ENCODE data around the gene ZC3H15.
A peak's percentile ranks its signal among the peaks of the same experiment; 100 is the strongest.
"Not testable (repeated sequence)": the region's sequence is repeated elsewhere in the genome, so short reads cannot be mapped to it uniquely, and the experiment has no call there.

Gene ZC3H15

DNA sequence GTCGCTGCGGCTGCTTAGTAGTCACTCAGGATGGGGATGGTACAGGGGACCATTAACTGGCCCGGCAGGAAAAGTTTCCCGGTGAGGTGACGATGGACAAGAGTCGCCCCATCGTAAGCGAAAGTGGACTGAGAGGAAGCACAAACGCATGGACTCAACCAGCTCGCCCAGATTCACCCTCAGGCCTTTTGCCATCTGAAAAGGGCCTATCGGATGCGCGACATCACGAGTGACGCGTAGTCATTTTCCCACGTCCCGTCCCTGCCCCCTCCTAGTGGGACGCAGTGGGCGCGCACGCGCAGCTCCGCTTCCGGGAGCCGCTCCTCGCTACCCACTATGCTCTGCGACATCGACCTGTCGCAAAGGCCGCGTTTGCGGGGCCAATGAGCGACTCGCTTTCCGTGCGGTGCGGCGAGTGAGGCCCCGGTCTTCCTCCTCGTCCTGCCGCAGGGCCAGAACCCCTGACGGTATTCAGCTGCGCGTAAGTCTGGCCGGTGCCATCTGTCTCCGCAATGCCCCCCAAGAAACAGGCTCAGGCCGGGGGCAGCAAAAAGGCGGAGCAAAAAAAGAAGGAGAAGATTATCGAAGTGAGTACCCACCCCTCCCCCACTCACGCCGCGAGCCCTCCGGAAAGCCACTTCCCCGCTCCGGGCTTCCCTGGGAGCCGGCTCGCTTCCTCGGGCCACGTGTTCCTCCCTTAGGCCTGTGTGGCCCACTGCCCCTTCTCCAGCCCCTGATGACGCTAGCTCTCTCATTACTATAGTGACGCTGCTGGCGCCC lies at the start of gene ZC3H15:
ZC3H15 (plus strand) TSS at position 390 of the 780 bp plus-strand sequence; CDS start at position 513, 123 bp downstream.
- peak; percentile 96 for DNase-seq (ENCODE audit: low spot score)

DNA sequence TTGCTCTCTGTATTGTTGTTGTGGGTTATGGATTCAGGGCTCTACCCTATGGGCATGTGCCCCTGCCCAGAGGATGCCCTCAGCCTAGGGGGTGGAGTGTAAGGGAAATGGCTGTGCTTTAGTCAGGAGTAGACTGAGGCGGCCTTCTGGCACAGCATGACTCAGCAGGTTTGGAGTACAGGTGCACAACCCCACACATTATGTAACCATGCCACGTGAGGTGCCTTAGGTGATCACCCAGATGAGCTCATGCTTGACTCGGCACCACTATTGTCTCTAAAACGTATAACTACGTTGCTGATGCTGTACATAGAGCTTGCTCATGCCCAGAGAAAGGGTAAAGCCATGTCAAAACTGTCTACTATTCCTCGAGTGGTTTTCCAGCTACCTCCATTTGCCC lies 48.3 kb upstream of the ZC3H15 start:
- DNase-seq (ENCODE audit: low spot score): no peak

DNA sequence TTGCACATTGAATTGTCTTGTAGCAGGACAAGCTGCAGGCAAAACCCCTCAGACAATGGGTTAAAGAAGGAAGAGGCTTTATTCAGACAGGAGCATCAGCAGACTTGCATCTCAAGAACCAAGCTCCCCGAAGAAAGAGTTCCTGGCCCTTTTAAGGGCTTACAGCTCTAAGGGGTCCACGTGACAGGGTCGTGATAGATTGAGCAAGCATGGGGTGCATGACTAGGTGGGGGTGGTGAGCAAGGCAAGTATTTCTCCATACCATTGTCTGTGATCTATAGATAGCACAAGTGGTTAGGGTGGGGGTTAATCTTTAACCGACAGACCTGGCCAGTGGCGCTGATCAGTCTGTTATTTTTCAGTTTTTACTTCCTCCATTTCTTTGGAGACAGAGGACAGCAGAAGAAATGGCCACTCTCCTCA lies 46.4 kb upstream of the ZC3H15 start:
- DNase-seq (ENCODE audit: low spot score): not testable (repeated sequence)

DNA sequence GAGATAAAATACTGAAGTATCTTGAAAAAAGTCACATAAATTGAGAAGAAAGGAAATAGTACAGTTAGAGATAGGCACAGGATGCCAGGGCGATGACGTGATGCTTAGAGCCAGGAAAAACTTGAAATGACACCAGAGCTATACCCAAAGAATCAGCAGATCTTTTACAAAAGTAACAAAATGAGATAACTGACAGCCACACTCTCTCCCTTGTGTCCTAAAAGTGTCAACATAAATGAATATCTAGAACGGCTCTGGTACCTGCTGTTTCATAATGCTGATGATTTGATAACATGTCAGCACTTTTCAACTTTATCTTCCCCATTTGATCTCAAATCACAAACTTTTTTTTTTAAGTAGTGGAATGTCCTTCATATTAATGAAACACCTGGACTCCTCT lies 45.6 kb upstream of the ZC3H15 start:
- no peak for DNase-seq (ENCODE audit: low spot score)

DNA sequence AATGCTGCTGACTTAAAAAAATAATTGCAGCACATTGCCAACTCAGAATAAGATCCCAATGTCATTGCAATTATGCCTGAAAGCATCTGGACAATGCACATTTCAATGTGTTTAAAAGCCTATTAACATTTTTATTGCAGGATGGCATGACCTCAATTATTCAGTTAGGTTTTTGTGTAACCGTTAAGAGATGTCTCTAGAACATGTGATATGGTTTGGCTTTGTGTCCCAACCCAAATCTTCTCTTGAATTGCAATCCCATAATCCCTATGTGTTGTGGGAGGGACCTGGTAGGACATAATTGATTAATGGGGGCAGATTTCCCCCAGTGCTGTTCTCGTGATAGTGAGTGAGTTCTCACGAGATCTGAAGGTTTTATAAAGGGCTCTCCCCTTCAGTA lies 43.2 kb upstream of the ZC3H15 start:
- no peak for DNase-seq (ENCODE audit: low spot score)

DNA sequence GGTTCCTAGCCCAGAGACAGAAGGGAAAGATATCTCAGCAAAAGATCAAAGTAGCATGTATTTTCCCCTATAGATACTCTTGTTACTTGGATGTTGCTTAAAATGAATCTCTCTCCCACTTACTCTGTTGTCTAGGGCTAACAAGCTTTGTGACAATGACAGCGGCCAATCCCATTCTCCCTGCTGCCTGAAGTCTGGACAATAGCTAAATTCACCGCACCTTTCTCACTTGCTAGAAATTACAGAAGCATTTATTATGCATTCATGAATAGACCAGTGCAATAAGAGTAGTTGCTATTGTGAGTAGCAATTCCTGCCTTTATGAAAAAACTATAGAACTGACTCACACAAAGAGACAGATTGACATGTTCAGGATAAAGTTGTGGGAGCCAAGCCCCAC lies 42.2 kb upstream of the ZC3H15 start:
- no peak for DNase-seq (ENCODE audit: low spot score)

DNA sequence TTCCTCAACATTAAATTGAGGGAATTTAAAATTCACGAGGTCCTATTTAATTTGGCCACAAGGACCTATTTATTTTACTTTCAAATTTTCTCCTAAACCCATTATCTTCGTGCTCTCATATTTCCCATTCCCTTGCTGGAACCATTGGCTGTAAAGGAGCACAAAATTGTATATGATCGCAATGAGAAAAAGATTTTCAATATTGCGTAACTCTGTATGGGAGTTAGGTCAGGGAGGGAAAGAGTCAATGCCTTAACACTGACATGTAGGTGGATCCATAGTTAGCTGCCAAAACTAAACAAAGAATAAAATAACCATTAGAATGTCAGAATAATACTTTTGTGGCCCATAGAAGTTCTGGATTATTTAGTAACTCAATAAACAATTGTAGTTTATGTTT lies 40.6 kb upstream of the ZC3H15 start:
- DNase-seq (ENCODE audit: low spot score): no peak

DNA sequence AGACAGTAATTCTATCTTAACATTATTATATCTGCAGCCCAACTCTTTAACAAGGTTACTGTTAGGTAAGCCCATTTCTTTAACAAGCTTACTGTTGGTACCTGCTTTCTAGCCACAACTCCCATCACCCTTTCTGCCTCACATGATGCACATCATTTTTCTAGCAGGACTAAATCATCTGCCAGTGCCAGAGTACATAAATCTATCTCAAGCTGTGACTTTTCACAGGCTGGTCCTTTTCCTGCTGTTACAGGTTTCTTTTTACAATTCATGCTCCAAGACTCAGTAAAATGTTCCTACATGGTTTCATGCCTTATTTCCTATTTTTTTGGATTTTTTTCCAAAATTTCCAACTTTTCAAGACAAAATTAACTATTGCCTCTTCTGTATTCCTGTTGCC lies 30.4 kb upstream of the ZC3H15 start:
- no peak for DNase-seq (ENCODE audit: low spot score)

DNA sequence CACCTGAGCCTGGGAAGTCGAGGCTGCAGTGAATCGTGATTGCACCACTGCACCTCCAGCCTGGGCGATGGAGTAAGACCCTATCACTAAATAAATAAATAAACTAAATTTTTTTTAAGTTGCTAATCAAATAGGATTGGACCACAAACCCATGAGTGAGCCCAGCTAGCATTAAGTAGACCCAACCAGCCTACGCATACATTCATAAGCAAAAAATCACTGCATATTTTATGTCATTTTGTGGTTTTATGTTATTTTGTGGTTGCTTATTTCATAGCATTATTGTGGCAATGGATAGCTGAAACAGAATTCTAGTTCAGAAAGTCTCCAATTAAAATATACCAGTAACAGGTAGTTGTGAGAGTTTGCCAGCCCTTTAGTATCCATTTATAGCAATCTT lies 29.1 kb upstream of the ZC3H15 start:
- no peak for DNase-seq (ENCODE audit: low spot score)

DNA sequence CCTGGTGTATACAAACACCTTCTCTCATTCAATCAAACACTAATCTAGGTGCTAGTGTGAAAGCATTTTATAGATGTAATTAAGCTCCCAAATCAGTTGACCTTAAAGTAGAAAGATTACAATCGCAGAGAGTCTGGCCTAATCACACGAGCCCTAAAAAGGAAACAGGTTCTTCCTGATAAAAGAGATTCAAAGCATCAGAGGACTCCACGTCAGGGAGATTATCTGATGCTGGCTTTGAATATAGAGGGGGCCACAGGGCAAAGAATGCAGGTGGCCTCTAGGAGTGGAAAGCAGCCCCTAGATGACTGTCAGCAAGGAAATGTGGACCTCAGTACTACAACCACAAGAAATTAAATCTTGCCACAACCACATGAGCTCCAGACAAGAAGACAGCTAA lies 28.2 kb upstream of the ZC3H15 start:
- DNase-seq (ENCODE audit: low spot score): no peak

DNA sequence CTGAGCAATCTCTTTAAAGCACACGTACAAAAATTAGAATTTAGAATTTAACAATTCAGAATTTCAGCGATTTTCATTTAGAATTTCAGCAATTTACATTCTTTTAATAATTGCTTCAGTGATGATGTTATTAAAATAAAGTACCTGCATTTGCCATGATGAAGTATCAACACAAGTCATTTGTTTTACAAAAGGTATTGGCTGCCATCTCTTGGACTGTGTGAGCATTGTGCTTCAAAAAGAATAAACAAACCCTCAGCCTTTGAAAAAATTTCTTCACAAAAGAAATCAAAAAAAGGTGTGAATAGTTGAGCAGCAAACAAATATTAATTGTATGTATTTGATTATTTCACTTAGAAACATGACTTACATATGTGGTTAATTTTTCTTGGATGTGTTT lies 27.1 kb upstream of the ZC3H15 start:
- DNase-seq (ENCODE audit: low spot score): no peak

DNA sequence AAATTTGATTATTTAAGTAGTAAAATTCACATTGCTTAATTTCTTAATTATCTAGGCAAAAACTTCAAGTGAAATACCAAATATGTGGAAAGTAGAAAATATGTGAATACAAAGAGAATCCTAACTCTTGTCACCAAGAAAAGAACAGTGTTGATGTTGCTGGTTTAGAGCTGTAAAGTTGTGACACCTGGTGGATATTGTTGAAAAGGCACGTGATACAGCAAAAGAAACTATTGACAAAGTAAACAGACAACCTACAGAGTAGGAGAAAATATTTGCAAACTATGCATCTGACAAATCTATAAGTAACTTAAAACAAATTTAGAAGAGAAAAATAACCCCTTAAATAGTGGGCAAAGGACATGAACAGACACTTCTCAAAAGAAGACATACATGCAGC lies 25.6 kb upstream of the ZC3H15 start:
- no peak for DNase-seq (ENCODE audit: low spot score)

DNA sequence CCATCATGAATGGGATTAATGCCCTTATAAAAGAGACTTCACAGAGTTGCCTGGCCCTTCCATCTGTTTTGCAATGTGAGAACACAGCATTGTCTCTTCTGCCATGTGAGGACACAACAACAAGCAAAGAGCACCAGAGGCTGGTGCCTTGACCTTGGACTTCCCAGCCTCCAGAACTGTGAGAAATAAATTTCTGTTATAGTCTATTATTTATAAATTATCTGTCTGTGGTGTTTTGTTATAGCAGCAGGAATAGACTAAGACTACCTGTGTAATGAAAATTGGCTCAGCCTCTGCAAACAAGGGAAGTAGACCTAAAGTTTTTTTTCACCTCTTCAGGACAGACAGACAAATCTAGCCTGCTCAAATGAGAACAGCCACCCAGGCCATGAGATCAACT lies 19.3 kb upstream of the ZC3H15 start:
- no peak for DNase-seq (ENCODE audit: low spot score)

DNA sequence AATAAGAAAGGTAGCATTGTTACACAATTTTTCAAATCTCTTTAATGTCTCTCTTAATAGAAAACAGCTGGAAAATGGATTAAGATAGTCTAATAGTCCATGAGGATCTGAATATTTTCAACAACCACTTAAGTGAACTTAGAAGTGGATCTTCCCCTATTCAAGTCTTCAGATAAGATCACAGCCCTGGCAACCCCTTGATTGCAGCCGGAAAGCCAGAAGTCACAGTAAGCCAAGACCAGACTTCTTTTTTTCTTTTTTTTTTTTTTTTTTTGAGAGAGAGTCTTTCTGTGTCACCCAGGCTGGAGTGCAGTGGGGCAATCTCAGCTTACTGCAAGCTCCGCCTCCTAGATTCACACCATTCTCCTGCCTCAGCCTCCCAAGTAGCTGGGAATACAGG lies 18.6 kb upstream of the ZC3H15 start:
- no peak for DNase-seq (ENCODE audit: low spot score)

DNA sequence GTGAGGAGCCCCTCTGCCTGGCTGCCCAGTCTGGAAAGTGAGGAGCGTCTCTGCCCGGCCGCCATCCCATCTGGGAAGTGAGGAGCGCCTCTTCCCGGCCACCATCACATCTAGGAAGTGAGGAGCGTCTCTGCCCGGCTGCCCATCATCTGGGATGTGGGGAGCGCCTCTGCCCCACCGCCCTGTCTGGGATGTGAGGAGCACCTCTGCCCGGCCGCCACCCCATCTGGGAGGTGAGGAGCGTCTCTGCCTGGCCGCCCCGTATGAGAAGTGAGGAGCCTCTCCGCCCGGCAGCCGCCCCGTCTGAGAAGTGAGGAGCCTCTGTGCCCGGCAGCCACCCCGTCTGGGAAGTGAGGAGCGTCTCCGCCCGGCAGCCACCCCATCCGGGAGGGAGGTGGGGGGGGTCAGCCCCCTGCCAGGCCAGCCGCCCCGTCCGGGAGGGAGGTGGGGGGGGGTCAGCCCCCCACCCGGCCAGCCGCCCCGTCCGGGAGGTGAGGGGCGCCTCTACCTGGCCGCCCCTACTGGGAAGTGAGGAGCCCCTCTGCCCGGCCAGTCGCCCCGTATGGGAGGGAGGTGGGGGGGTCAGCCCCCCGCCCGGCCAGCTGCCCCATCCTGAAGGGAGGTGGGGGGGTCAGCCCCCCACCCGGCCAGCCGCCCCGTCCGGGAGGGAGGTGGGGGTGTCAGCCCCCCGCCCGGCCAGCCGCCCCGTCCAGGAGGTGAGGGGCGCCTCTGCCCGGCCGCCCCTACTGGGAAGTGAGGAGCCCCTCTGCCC lies 13.2 kb upstream of the ZC3H15 start:
- DNase-seq (ENCODE audit: low spot score): not testable (repeated sequence)

DNA sequence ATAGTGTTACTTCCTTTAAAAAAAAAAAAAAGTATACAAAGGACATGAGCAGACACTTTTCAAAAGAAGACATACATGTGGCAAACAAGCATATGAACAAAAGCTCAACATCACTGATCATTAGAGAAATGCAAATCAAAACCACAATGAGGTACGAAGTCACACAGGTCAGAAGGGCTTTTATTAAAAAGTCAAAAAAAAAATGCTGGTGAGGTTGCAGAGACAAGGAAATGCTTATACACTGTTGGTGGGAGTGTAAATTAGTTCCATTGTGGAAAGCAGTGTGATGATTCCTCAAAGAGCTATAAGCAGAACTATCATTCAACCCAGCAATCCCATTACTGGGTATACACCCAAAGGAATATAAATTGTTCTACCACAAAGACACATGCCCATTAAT lies 11.8 kb upstream of the ZC3H15 start:
- not testable (repeated sequence) for DNase-seq (ENCODE audit: low spot score)

DNA sequence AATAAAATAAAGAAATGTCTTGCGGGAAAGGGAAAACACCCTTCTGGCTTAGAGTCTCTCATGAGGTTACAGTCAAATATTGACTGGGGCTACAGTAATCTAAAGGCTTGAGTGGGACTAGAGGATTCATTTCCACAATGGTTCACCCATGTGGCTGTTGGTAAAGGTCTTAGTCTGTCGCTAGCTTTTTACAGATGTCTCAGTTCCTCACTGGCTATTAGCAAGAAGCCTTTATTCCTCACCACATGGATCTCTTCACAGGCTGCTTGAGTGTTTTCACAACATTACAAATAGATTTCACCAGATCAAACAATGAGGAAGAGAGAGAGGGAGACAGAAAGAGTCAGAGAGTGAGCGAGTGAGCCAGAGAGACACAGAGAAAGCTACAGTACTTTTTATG lies 8.3 kb upstream of the ZC3H15 start:
- DNase-seq (ENCODE audit: low spot score): no peak

DNA sequence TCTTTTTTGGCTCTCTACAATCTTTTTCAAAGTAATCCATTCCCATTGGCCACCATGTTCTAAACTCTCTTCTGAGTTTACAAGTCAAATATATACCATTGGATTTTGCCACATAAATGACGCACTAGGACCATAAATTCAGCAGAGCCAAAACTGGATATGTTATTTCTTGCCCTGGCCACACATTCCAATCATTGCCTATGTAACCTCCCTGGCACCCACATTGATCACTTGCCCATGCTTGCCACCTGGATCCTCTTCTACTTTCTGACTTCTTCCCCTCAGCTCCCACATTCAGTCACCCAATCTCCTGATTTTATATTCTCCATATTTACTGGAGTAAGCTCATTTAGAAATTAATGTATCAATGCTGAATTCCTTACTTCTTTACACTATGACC lies 5.1 kb upstream of the ZC3H15 start:
- no peak for DNase-seq (ENCODE audit: low spot score)

DNA sequence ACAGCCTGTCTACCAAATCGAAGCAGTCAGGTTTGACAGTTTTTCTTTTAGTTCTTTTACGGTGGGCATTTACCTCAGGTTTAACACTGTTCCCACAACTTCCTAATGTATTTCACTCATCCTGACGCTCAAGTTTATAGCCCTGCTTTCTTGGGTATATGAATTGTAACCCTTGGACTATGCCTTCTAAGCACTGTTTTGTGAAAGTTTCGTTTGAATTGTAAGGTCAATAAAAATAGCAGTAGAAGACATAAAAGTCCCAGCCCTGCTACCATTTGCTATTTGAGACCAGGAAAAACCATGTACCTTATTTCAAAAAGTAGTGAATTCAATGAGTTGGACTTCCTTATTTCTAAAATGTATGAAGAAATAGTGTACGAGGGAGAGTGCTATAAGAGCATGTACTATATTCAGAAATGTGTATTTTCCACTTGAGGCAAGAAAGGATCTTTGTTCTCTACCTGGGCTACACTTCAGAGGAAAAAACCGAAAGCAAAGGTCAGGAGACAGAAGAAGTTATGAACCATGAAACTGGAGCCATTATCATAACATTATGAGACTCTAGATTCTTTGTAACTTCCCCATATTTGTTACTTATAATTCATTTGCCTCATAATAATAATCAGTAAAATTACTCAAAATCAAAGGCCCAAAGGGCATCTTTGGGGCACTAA lies 1.9 kb upstream of the ZC3H15 start:
- DNase-seq (ENCODE audit: low spot score): no peak

DNA sequence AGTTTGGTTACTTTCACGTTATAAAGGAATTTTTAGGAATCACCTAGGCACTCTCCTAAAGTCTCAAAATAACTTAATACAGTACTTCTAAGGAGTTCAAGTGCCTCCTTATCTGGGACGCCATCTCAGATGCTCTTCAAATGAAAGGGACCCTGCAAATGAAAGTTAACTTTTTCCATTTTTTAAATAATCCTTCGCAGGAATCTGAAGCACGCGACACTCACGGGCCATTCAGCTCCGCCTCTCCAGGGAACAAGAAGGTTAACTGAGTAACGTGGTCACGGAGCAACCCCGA lies 537 bp upstream of the ZC3H15 start:
- no peak for DNase-seq (ENCODE audit: low spot score)

DNA sequence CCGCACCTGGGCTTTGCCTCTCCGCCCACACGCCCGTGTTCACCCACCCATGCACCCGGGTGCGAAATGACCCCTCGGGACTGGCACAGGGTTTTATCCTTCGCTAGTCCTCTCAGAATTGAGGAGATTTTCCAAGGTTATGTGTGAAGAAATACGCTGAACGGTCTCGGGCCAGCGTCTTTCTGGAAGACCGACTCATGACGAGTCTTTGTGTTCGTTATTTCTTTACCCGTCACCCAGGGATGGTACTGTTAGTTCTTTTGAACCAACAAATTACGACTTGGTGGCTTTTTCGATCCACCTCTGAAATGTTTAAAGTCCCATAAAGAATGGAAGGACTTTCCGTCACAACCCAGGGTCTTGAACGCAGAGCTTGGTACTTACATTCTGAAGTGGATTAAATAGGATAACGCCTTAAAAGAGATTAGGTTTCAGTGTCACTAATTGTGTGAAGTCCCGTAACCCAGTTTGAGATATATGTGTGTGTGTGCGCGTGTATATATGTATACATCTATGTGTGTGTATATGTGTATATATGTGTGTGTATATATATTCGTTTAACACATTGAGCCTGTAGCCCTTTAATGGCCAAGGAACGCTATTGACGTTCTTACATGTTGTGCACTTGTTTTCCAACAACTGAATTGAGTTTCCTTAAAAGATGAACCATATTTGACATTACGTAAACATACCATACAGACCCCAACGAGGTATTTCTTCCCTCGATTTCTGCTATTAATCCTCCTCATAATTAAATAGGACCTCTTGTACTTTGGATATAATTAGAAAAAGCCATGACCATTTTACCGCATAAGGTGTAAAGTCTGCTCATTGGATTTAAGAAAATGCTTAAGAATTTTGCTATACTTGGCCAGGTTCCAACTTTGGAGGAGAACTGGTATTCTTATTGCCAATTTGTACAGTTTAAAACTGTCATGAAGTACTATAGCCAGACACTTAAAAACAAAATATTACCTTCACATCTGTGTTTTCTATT lies 889 bp downstream of the ZC3H15 start:
- peak; percentile 14 for DNase-seq (ENCODE audit: low spot score)

DNA sequence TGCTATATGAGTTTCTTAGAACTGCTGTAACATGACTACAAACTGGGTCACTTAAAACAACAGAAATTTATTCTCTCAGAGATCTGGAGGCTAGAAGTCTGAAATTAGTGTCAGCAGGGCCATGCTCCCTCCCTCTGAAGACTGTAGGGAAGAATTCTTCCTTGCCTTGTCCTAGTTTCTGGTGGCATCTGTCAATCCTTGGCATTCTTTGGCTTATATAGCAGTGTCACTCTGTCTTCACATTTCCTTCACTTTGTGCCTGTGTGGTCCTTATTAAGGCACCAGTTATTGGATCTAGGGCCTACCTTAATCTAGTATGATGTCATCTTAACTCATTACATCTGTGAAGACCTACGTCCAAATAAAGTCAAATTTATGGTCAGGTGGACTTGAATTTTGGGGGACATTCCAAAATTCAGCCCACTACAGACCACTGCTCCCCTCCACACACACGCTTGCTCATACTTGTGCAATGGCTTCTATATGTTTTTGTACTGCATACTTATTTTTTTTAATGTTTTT lies 7.6 kb downstream of the ZC3H15 start:
- DNase-seq (ENCODE audit: low spot score): no peak

Data from putamen (tissue), 1 donor.